Left lung (tissue), 10 donors: ENCODE measurements around the gene CFAP91. TPM values are rescaled to one million over a fixed set of nuclear protein-coding genes. Genes with fewer than 3 reads are reported as not detected.

ENCODE experiments used
- ATAC-seq: fragments of 200-7000 bp; cut with Tn5 transposase; one replicate; pipeline ENCODE4 v1.9.1; 2020; ENCODE audit warnings: moderate library complexity
- DNase-seq, 4 donors: peaks; one replicate each; pipeline ENCODE4 v3.0.0-alpha.2; 2013 to 2020
- H3K27ac ChIP-seq, 2 donors: fragments of 200-600 bp; sonication (generic) in 1 of 2; one replicate each; pipeline versions ENCODE4 v1.5.0 to v1.8.0; 2020 to 2021
- H3K27me3 ChIP-seq, 2 donors: fragments of 200-600 bp; sonication (generic) in 1 of 2; one replicate each; pipeline versions ENCODE4 v1.5.0 to v1.8.0; 2020 to 2021
- H3K36me3 ChIP-seq, 2 donors: fragments of 200-600 bp; sonication (generic) in 1 of 2; one replicate each; pipeline versions ENCODE4 v1.5.0 to v1.8.0; 2020 to 2021
- H3K4me1 ChIP-seq, 2 donors: fragments of 200-600 bp; one replicate each; pipeline ENCODE4 v1.8.0; 2021
- H3K4me3 ChIP-seq, 2 donors: fragments of 200-600 bp; sonication (generic) in 1 of 2; one replicate each; pipeline versions ENCODE4 v1.5.0 to v1.8.0; 2020 to 2021; ENCODE audit warnings: mild to moderate bottlenecking in 1 of 2
- H3K9me3 ChIP-seq, 2 donors: fragments of 200-600 bp; sonication (generic) in 1 of 2; one replicate each; pipeline versions ENCODE4 v1.5.0 to v1.8.0; 2020 to 2021
- intact Hi-C, 2 donors: fragments of 100-400 bp; cut with DNase I; formaldehyde crosslinking; loops; one replicate each; pipeline versions ENCODE4 v1.11.2 to v1.14.2; 2022
- polyA plus RNA-seq, 6 donors: library from polyadenylated mRNA; unstranded; fragments of 120-200 nt; gene quantifications; one replicate each; pipeline ENCODE4 v1.2.1, GENCODE V29; 2013; ENCODE audit not compliant: insufficient read length in 6 of 6
- total RNA-seq, 2 donors: library from RNA; stranded (reverse); fragmentation: NEBNext Ultra II Directional; extraction: Animal tissue kit (Norgen Biotek cat#: 25700); gene quantifications; one replicate each; pipeline ENCODE4 v1.2.1, GENCODE V29; 2021
- TF ChIP-seq, protein P1 (sequence below), 2 donors: fragments of 200-600 bp; sonication (generic) in 1 of 2; IDR thresholded peaks; one replicate each; pipeline versions ENCODE4 v1.5.0 to v1.8.0; 2021; ENCODE audit warnings: antibody characterized with exemption in 2 of 2
- donor health status: DM: no; HTN: yes; CAD: no.
- donor health status: DM: no; HTN: no; CAD: no.

The CFAP91 gene
- total and polyA plus RNA-seq, 8 donors = 1.1 to 12.9 (median 7.7) TPM

DNA sequence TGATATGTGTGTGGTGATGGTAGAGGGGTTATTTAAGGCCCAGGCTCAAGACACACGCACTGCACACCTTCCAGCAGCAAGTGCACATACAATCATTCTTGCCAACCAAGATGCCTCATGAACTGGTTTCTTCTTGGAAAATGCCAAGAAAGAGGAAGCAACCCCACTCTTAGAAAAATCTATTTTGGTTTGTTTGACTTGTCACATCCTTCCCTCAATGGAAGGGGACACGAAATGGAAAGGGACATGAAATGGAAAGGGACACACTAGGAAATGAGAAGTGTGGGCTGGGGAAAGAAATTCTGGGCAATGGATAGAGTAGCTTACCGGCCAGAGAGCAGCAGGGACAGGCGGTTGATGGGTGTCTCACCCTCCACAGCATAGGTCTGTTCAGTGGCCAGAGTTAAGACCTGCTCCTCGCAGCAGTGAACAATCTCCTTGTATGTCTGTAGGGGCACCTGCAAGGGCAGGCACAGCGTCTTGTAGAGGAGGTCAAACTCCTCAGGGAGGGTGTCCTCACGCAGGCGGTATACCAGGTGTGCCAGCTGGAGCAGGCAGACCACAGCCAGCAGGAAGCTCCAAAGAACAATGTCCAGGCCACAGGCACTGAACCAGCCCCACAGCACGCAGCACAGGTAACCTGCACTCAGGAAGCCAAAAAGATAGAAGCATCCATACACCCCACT lies 43.1 kb upstream of the CFAP91 start:
- ATAC-seq (no peak), DNase-seq (no peak)
- intact Hi-C loops = no loop called here
- peaks cover 4 to 15% of the 10 kb centered on the region in 2 donors for H3K4me1 ChIP-seq
- no peaks in the 10 kb centered on the region for H3K9me3 ChIP-seq
- no peak overlapping the region for H3K4me3 ChIP-seq
- TF ChIP-seq, protein P1, sequence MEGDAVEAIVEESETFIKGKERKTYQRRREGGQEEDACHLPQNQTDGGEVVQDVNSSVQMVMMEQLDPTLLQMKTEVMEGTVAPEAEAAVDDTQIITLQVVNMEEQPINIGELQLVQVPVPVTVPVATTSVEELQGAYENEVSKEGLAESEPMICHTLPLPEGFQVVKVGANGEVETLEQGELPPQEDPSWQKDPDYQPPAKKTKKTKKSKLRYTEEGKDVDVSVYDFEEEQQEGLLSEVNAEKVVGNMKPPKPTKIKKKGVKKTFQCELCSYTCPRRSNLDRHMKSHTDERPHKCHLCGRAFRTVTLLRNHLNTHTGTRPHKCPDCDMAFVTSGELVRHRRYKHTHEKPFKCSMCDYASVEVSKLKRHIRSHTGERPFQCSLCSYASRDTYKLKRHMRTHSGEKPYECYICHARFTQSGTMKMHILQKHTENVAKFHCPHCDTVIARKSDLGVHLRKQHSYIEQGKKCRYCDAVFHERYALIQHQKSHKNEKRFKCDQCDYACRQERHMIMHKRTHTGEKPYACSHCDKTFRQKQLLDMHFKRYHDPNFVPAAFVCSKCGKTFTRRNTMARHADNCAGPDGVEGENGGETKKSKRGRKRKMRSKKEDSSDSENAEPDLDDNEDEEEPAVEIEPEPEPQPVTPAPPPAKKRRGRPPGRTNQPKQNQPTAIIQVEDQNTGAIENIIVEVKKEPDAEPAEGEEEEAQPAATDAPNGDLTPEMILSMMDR (IDR thresholded peaks at IDR 0.05) = no peak
- no peak overlapping the region for H3K27ac ChIP-seq
- no peaks in the 10 kb centered on the region for H3K36me3 ChIP-seq
- no peaks in the 10 kb centered on the region for H3K27me3 ChIP-seq

DNA sequence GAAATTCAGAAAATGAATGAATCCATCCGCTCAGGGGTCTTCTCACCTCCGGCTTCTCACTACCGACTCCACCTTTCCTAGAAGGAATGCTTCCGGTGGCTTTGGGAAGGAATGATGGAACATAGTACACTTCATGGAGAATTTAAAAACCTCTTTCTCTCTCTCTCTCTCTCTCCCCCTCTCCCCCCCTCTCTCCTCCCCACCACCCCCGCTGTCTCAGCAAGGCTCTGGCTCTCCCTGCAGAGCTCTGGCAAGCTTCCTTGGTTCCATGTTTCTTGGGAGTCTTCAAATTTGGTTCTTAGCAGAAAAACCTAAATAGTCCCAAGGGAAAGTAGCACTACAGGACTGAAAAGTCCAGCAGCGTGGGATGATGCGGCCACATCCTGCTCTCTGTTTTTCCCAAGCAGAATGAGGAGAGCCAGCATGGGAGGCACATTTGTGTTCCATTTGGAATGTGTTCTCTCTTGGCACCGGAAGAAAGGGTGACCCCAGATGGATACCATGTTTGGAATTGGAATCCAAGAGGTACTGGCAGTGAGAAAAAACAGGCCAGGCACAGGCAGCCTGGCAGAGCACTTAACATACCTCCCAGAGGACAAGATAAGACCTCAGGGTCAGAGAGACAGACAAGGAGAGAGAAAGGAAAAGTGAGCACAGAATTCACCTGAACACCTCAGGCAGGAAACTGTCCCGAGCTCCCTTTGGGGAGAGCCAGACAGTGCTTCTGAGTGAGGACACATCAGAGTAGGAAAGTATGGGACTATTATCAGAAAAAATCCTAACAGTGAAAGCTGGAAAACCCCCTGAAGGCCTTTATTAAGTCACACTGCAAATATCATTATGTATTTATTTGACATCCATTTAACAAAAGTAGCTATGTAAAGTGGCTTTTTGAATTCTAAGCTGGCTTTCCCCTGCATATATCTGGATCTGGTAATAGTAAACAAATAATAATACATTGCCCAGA lies 42.1 kb upstream of the CFAP91 start, which contains the start of gene POPDC2:
Gene POPDC2 (minus strand): TSS at position 116 of the 967 bp plus-strand sequence. CDS start 166 bp downstream, outside the sequence.
- no peaks in the 10 kb centered on the region for H3K27me3 ChIP-seq
- H3K4me3 ChIP-seq = no peak within 1 kb of the TSS
- TF ChIP-seq, protein P1 (IDR thresholded peaks at IDR 0.05) = no peak
- peaks cover 4 to 16% of the 10 kb centered on the region in 2 donors for H3K4me1 ChIP-seq
- H3K36me3 ChIP-seq = no peaks in the 10 kb centered on the region
- intact Hi-C loops = no loop called here
- ATAC-seq = no peak
- H3K9me3 ChIP-seq = no peaks in the 10 kb centered on the region
- H3K27ac ChIP-seq = no peak within 1 kb of the TSS
- DNase-seq = no peak

DNA sequence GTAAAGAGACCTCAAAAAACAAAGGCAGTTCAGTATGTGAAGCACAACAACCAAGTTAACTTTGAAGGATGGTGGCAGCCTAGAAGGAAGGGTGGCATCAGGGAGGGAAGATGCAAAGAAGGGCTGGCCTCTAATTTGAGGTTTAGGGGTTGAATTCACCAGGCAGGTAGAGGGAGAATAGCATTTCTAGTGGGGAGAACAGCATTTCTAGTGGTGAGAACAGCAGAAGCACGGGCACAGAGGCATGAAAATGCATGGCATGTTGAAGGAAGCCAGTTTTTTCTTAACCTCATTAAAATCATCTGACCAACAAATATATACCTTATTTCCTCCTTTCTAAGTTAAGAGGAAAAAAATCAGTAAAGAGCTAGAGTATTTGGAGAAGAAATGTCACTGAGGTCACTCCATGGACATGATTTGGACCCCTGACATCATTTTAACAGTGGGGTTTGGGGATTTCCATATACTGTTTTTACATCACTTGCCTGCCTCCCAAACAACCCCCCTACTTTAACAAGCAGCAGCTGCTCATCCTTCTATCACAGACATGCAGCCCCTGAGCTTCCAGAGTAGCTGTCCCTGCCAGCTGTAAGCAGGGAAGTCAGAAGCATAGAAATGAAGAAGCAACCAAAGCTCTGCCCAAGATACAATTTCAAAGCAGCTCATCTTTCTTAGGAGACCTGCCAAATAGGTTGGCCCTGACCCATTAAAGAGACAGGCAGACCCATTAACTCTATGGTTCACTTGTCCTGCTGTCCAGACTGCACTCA lies 40.0 kb upstream of the CFAP91 start:
- Histone ChIP-seq H3K4me1 (peaks cover 4 to 16% of the 10 kb centered on the region in 2 donors), H3K36me3 (peaks cover 0 to 10% of the 10 kb centered on the region in 2 donors), H3K27ac (no peak overlapping the region), H3K9me3 (no peaks in the 10 kb centered on the region), H3K4me3 (no peak overlapping the region), H3K27me3 (no peaks in the 10 kb centered on the region)
- peak; percentile 20 for ATAC-seq
- intact Hi-C loops = no loop called here
- TF ChIP-seq, protein P1 (IDR thresholded peaks at IDR 0.05) = no peak
- DNase-seq = no peak

DNA sequence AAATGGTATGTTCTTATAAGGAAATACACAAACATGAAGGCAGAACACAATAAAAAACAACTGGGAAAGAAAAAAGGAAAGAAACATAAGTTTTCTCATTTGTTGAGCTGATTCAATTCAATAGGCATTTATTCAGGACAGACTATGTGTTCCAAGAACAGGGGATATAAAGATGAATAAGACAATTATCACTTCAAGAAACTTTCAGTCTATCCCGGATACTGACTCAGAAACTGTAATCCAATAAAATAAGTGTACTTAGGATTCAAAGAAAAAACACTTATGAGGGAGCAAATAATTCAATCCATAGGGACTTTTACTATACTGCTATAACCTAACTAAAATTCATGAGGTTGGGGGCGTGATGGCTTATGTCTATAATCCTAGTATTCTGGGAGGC lies 38.9 kb upstream of the CFAP91 start:
- intact Hi-C loops = no loop called here
- no peak for ATAC-seq
- Histone ChIP-seq H3K4me3 (no peak overlapping the region), H3K4me1 (peaks cover 7 to 16% of the 10 kb centered on the region in 2 donors), H3K9me3 (no peaks in the 10 kb centered on the region), H3K27ac (no peak overlapping the region), H3K36me3 (peaks cover 0 to 20% of the 10 kb centered on the region in 2 donors), H3K27me3 (no peaks in the 10 kb centered on the region)
- TF ChIP-seq, protein P1 (IDR thresholded peaks at IDR 0.05) = no peak
- no peak for DNase-seq
